Immature natural killer cell (primary cell): ENCODE measurements around the gene PEMT. TPM values are rescaled to one million over a fixed set of nuclear protein-coding genes. Genes with fewer than 3 reads are reported as not detected.

Experiments
- DNase-seq, 3 donors: peaks; one replicate each; pipeline ENCODE4 v3.0.0; 2022; ENCODE audit warnings: mixed read lengths in 1 of 3
- H3K27ac Mint-ChIP-seq, 6 donors: one replicate each; pipeline ENCODE4 v1.8.0; 2020; ENCODE audit warnings: mixed read lengths in 6 of 6, mild to moderate bottlenecking in 5 of 6, inconsistent platforms in 4 of 6, moderate library complexity in 3 of 6
- H3K27me3 Mint-ChIP-seq, 3 donors: one replicate each; pipeline ENCODE4 v1.8.0; 2020 to 2021; ENCODE audit warnings: low read depth in 3 of 3, mild to moderate bottlenecking in 3 of 3, mixed read lengths in 3 of 3, moderate library complexity in 3 of 3, inconsistent platforms in 1 of 3
- H3K36me3 Mint-ChIP-seq, 3 donors: one replicate each; pipeline ENCODE4 v1.8.0; 2020; ENCODE audit warnings: mixed read lengths in 3 of 3, inconsistent platforms in 2 of 3, mild to moderate bottlenecking in 2 of 3
- H3K4me1 Mint-ChIP-seq, 2 donors: one replicate each; pipeline ENCODE4 v1.8.0; 2020; ENCODE audit warnings: inconsistent platforms in 2 of 2, mild to moderate bottlenecking in 2 of 2, mixed read lengths in 2 of 2, moderate library complexity in 1 of 2
- H3K4me3 Mint-ChIP-seq, 5 donors: one replicate each; pipeline ENCODE4 v1.8.0; 2020; ENCODE audit warnings: mild to moderate bottlenecking in 5 of 5, mixed read lengths in 5 of 5, inconsistent platforms in 3 of 5, moderate library complexity in 3 of 5
- H3K9me3 Mint-ChIP-seq, 6 donors: one replicate each; pipeline ENCODE4 v1.8.0; 2020; ENCODE audit warnings: mild to moderate bottlenecking in 6 of 6, mixed read lengths in 6 of 6, inconsistent platforms in 4 of 6, moderate library complexity in 3 of 6
- polyA plus RNA-seq, 3 donors: library from polyadenylated mRNA; unstranded; fragments of 300-500 nt; fragmentation: Illumina TruSeq; gene quantifications; one replicate each; pipeline ENCODE4 v1.2.3, GENCODE V29; 2021

PEMT gene
- polyA plus RNA-seq, 3 donors from 2014 or later: 18.0 to 41.6 (median 31.4) TPM

GRCh38 chr17:17520599-17521232 is 70.8 kb downstream of the PEMT start:
- no peak for DNase-seq

GRCh38 chr17:17519886-17520285 is 71.6 kb downstream of the PEMT start:
- H3K27ac Mint-ChIP-seq: no peak overlapping the region
- peaks cover 0 to 4% (median 1%) of the 10 kb centered on the region in 3 donors for H3K27me3 Mint-ChIP-seq
- H3K4me3 Mint-ChIP-seq: no peak overlapping the region
- H3K9me3 Mint-ChIP-seq: no peaks in the 10 kb centered on the region
- H3K36me3 Mint-ChIP-seq: no peaks in the 10 kb centered on the region
- no peak for DNase-seq
- no peaks in the 10 kb centered on the region for H3K4me1 Mint-ChIP-seq

More at GRCh38 chr17:17520599-17521232, 70.8 kb downstream of the PEMT start:
- H3K4me1 Mint-ChIP-seq: no peaks in the 10 kb centered on the region
- H3K27me3 Mint-ChIP-seq: peaks cover 0 to 3% (median 1%) of the 10 kb centered on the region in 3 donors
- no peaks in the 10 kb centered on the region for H3K36me3 Mint-ChIP-seq
- no peaks in the 10 kb centered on the region for H3K9me3 Mint-ChIP-seq
- H3K27ac Mint-ChIP-seq: no peak overlapping the region
- no peak overlapping the region for H3K4me3 Mint-ChIP-seq

GRCh38 chr17:17518951-17519350 is 72.6 kb downstream of the PEMT start:
- DNase-seq: no peak
- Mint-ChIP-seq H3K36me3 (no peaks in the 10 kb centered on the region), H3K9me3 (no peaks in the 10 kb centered on the region), H3K27me3 (peaks cover 0 to 4% (median 1%) of the 10 kb centered on the region in 3 donors), H3K4me3 (no peak overlapping the region), H3K4me1 (no peaks in the 10 kb centered on the region), H3K27ac (no peak overlapping the region)

- Mint-ChIP-seq H3K27ac (no peak overlapping the region), H3K4me1 (no peaks in the 10 kb centered on the region), H3K4me3 (no peak overlapping the region), H3K9me3 (no peaks in the 10 kb centered on the region), H3K36me3 (no peaks in the 10 kb centered on the region), H3K27me3 (peaks cover 0 to 4% (median 1%) of the 10 kb centered on the region in 3 donors)
- no peak for DNase-seq
Observed at GRCh38 chr17:17518014-17518413, 73.5 kb downstream of the PEMT start.

- Mint-ChIP-seq H3K9me3 (no peaks in the 10 kb centered on the region), H3K27me3 (peaks cover 0 to 4% (median 1%) of the 10 kb centered on the region in 3 donors), H3K4me1 (no peaks in the 10 kb centered on the region), H3K4me3 (no peak overlapping the region), H3K36me3 (no peaks in the 10 kb centered on the region), H3K27ac (no peak overlapping the region)
- DNase-seq: no peak
Observed at GRCh38 chr17:17516941-17517720, 74.4 kb downstream of the PEMT start.

GRCh38 chr17:17515934-17516930 is 75.3 kb downstream of the PEMT start:
- DNase-seq: no peak
- H3K27me3 Mint-ChIP-seq: peaks cover 0 to 4% (median 1%) of the 10 kb centered on the region in 3 donors
- H3K27ac Mint-ChIP-seq: peak overlapping the region in 1 of 6 donors; percentile 28
- H3K4me3 Mint-ChIP-seq: no peak overlapping the region
- no peaks in the 10 kb centered on the region for H3K36me3 Mint-ChIP-seq
- H3K4me1 Mint-ChIP-seq: no peaks in the 10 kb centered on the region
- no peaks in the 10 kb centered on the region for H3K9me3 Mint-ChIP-seq

GRCh38 chr17:17514993-17515933 is 76.2 kb downstream of the PEMT start:
- Mint-ChIP-seq H3K4me1 (no peaks in the 10 kb centered on the region), H3K27ac (no peak overlapping the region), H3K36me3 (no peaks in the 10 kb centered on the region), H3K27me3 (peaks cover 0 to 4% (median under 1%) of the 10 kb centered on the region in 3 donors), H3K9me3 (no peaks in the 10 kb centered on the region), H3K4me3 (no peak overlapping the region)
- DNase-seq: no peak

- no peaks in the 10 kb centered on the region for H3K36me3 Mint-ChIP-seq
- H3K4me3 Mint-ChIP-seq: no peak overlapping the region
- H3K9me3 Mint-ChIP-seq: no peaks in the 10 kb centered on the region
- H3K27me3 Mint-ChIP-seq: peaks cover 0 to 3% (median 0%) of the 10 kb centered on the region in 3 donors
- no peaks in the 10 kb centered on the region for H3K4me1 Mint-ChIP-seq
- H3K27ac Mint-ChIP-seq: no peak overlapping the region
- DNase-seq: no peak
Observed at GRCh38 chr17:17514361-17514992, 77.0 kb downstream of the PEMT start.

- Mint-ChIP-seq H3K9me3 (no peaks in the 10 kb centered on the region), H3K4me3 (no peak overlapping the region), H3K27ac (peak overlapping the region in 1 of 6 donors; percentile 30), H3K27me3 (peaks cover 0 to 3% (median 0%) of the 10 kb centered on the region in 3 donors), H3K4me1 (no peaks in the 10 kb centered on the region), H3K36me3 (no peaks in the 10 kb centered on the region)
- DNase-seq: no peak
Observed at GRCh38 chr17:17513626-17514025, 77.9 kb downstream of the PEMT start.

GRCh38 chr17:17512866-17513265 is 78.6 kb downstream of the PEMT start:
- H3K27ac Mint-ChIP-seq: no peak overlapping the region
- DNase-seq: no peak
- H3K4me3 Mint-ChIP-seq: no peak overlapping the region
- H3K27me3 Mint-ChIP-seq: peaks cover 0 to 3% (median 0%) of the 10 kb centered on the region in 3 donors
- H3K9me3 Mint-ChIP-seq: no peaks in the 10 kb centered on the region
- no peaks in the 10 kb centered on the region for H3K4me1 Mint-ChIP-seq
- H3K36me3 Mint-ChIP-seq: no peaks in the 10 kb centered on the region

- Mint-ChIP-seq H3K27ac (no peak overlapping the region), H3K4me3 (no peak overlapping the region), H3K4me1 (no peaks in the 10 kb centered on the region), H3K36me3 (no peaks in the 10 kb centered on the region), H3K27me3 (peaks cover 0 to 3% (median 0%) of the 10 kb centered on the region in 3 donors), H3K9me3 (no peaks in the 10 kb centered on the region)
- no peak for DNase-seq
Observed at GRCh38 chr17:17511881-17512858, 79.3 kb downstream of the PEMT start.
